NT2/D1 (cell line): ENCODE measurements around the gene CCT3.

ENCODE experiments used
- SUZ12 ChIP-seq: IDR thresholded peaks from 2 replicates; pipeline ENCODE4 v1.6.1; 2011; ENCODE audit not compliant: insufficient read length, insufficient read depth; ENCODE audit errors: extremely low read depth
- YY1 ChIP-seq: IDR thresholded peaks from 2 replicates; pipeline ENCODE4 v1.6.1; 2011; ENCODE audit not compliant: insufficient read length, insufficient read depth
- ZNF274 ChIP-seq: IDR thresholded peaks from 2 replicates; pipeline ENCODE4 v1.6.1; 2011; ENCODE audit warnings: mild to moderate bottlenecking, low read depth, low read length

DNA sequence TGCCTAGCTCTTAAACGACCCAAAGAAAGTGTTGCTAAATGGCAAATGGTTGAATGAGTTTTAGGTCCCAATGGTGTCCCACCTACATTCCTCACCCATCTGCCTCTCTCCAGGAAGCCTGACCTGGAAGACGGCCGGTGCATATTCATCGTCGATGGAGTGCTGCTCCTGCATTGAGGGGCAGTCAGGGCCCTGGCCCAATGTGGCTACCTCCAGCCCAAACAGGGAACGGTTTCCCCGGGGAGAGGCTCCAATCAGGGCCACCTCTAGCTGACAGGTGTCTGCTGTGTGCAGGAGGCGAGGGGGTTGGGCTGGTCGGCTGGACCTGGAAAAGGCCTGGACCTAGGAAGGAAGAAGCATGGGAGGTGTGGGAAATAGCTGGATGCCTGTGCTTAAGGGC, 44.2 kb downstream of the CCT3 start:
- TF ChIP-seq SUZ12: no peak
- no peak for TF ChIP-seq YY1
- TF ChIP-seq ZNF274: no peak
